Calu3 (cell line): Measurements from ENCODE around the gene HIVEP1. TPM values are rescaled to one million over a fixed set of nuclear protein-coding genes. Genes with fewer than 3 reads are reported as not detected.

Experiments
- BruUV-seq: library from RNA; stranded (reverse); fragments of 400-500 nt; replicated peaks from 2 replicates; lab custom pipeline; 2021; lab: Mats Ljungman, UMichigan
- CTCF ChIA-PET: fragments of 300-600 bp; sonication (Branson Sonifier 250); formaldehyde crosslinking; loops from one replicate; lab custom pipeline; 2022; ENCODE audit warnings: antibody characterized with exemption; lab: Charles Lee
- DNase-seq: peaks from one replicate; pipeline ENCODE4 v3.0.0; 2022
- H3K27ac Mint-ChIP-seq: one replicate; pipeline ENCODE4 v1.8.0; 2022; ENCODE audit warnings: mixed read lengths; ENCODE audit not compliant: unreplicated experiment
- H3K27me3 Mint-ChIP-seq: one replicate; pipeline ENCODE4 v1.8.0; 2022; ENCODE audit warnings: mixed read lengths; ENCODE audit not compliant: unreplicated experiment
- H3K36me3 Mint-ChIP-seq: one replicate; pipeline ENCODE4 v1.8.0; 2022; ENCODE audit warnings: mild to moderate bottlenecking, moderate library complexity, mixed read lengths; ENCODE audit not compliant: insufficient read depth, unreplicated experiment
- H3K4me1 Mint-ChIP-seq: one replicate; pipeline ENCODE4 v1.8.0; 2022; ENCODE audit warnings: mild to moderate bottlenecking, low read depth, mixed read lengths; ENCODE audit not compliant: unreplicated experiment
- H3K4me3 Mint-ChIP-seq: one replicate; pipeline ENCODE4 v1.8.0; 2022; ENCODE audit warnings: mild to moderate bottlenecking, low read depth, moderate library complexity, mixed read lengths; ENCODE audit not compliant: unreplicated experiment
- H3K9me3 Mint-ChIP-seq: one replicate; pipeline ENCODE4 v1.8.0; 2022; ENCODE audit warnings: low read depth, mixed read lengths; ENCODE audit not compliant: unreplicated experiment
- intact Hi-C: fragments of 100-400 bp; cut with micrococcal nuclease; formaldehyde crosslinking; loops from one replicate; pipeline ENCODE4 v1.10.0; 2022; ENCODE audit not compliant: unreplicated experiment
- total RNA-seq: library from RNA; stranded (reverse); gene quantifications from 2 replicates; pipeline ENCODE4 v1.2.3, GENCODE V29; 2022
- TF ChIP-seq, protein P1 (sequence below): fragments of 200-600 bp; IDR thresholded peaks from one replicate; pipeline ENCODE4 v1.8.0; 2022; ENCODE audit warnings: antibody characterized with exemption; ENCODE audit not compliant: unreplicated experiment

HIVEP1 gene
- total RNA-seq, 1 experiment from 2014 or later, result 16.1 TPM

DNA sequence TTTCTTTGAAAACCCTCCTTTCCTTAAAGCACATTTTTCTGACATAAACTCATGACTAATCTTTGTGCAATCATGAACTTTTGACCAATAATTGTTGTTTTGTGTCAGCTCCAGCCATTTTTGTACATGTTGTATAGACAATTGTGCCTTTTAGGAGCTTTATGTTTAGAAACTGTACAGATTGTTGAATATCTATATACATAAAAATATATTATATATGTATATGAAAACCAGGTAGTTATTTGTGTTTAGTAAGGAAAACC lies 152.3 kb downstream of the HIVEP1 start:
- TF ChIP-seq, protein P1, sequence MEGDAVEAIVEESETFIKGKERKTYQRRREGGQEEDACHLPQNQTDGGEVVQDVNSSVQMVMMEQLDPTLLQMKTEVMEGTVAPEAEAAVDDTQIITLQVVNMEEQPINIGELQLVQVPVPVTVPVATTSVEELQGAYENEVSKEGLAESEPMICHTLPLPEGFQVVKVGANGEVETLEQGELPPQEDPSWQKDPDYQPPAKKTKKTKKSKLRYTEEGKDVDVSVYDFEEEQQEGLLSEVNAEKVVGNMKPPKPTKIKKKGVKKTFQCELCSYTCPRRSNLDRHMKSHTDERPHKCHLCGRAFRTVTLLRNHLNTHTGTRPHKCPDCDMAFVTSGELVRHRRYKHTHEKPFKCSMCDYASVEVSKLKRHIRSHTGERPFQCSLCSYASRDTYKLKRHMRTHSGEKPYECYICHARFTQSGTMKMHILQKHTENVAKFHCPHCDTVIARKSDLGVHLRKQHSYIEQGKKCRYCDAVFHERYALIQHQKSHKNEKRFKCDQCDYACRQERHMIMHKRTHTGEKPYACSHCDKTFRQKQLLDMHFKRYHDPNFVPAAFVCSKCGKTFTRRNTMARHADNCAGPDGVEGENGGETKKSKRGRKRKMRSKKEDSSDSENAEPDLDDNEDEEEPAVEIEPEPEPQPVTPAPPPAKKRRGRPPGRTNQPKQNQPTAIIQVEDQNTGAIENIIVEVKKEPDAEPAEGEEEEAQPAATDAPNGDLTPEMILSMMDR, result no peak
- no TSS peak for BruUV-seq
- H3K9me3 Mint-ChIP-seq, result no peaks in the 10 kb centered on the region
- no peak overlapping the region for H3K27ac Mint-ChIP-seq
- intact Hi-C loops, result no loop called here
- H3K4me3 Mint-ChIP-seq, result no peak overlapping the region
- DNase-seq, result no peak
- H3K36me3 Mint-ChIP-seq, result peaks cover 6% of the 10 kb centered on the region
- H3K4me1 Mint-ChIP-seq, result no peaks in the 10 kb centered on the region
- CTCF ChIA-PET, result no interaction called here
- no peaks in the 10 kb centered on the region for H3K27me3 Mint-ChIP-seq

DNA sequence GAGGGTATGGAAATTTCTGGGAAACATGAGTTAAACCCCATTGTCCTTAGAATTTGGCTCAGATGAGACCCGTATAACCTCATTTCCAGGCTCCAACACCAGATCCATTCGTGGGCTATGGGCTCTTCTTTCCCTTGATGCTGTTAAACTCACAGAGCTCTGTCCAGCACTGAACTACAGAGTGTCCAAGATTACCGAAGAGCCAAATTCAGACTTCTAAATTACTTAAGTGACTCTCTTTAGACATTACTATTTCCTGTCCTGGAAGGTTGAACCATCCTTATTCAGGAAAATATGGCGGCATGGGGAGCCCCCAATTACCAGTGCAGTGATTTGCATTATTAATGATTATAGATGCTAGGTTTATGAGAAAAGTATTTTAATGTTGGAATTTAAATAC lies 153.2 kb downstream of the HIVEP1 start:
- no peak for DNase-seq
- no TSS peak for BruUV-seq

DNA sequence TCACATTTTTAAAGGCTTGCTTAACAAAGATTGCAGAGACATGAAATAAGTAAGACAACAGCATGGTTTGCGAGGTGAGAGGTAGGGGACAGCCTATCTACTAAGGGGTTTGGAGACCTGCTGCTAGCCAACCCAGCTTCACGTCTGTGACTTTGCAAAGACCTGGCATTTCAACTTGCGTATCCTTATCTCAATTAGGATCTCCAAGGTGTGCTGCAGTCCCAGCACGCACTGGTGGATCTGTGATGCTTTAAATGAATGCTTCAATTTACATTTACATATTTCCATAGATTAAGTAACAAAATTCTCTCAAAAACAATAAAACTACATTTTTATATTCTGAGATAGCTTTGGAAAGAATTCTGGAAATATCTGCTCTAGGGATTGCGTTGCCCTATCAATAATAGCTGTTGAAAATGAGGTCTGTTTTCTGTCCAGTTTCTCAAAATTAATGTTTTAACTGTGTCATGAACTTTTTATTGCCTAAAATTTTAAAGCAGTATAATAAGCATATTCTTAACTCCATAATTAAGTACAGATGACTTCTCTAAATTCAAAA lies 153.7 kb downstream of the HIVEP1 start:
- CTCF ChIA-PET, result no interaction called here
- Mint-ChIP-seq H3K9me3 (no peaks in the 10 kb centered on the region), H3K36me3 (peaks cover 11% of the 10 kb centered on the region), H3K27ac (no peak overlapping the region), H3K4me3 (no peak overlapping the region), H3K4me1 (no peaks in the 10 kb centered on the region), H3K27me3 (no peaks in the 10 kb centered on the region)
- TF ChIP-seq, protein P1, result no peak
- no peak for DNase-seq
- intact Hi-C loops, result no loop called here
- no TSS peak for BruUV-seq

More for the DNA sequence above, 153.2 kb downstream of the HIVEP1 start:
- Mint-ChIP-seq H3K4me1 (no peaks in the 10 kb centered on the region), H3K27me3 (no peaks in the 10 kb centered on the region), H3K4me3 (no peak overlapping the region), H3K9me3 (no peaks in the 10 kb centered on the region), H3K36me3 (peaks cover 7% of the 10 kb centered on the region), H3K27ac (no peak overlapping the region)
- intact Hi-C loops, result no loop called here
- TF ChIP-seq, protein P1, result no peak
- CTCF ChIA-PET, result no interaction called here

DNA sequence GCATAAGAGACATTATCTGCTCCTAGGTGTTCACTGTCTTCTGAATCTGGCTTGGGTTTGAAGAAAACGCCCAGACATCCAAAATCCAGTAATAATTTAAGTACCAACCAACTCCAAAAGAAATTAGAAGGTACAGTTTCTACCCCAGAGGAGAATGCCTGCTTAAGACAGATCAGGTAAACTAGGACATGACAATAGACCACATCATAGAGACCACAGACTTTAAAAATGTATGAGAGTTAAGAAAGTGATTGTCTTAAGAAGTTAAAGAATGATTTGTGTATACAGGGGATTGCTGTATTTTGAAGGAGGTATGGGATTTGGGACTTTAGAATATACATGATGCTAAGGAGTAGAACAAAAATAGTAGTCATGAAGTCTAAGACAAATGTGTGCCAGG lies 157.3 kb downstream of the HIVEP1 start:
- CTCF ChIA-PET, result no interaction called here
- Mint-ChIP-seq H3K4me3 (no peak overlapping the region), H3K27ac (no peak overlapping the region), H3K27me3 (no peaks in the 10 kb centered on the region), H3K4me1 (no peaks in the 10 kb centered on the region), H3K9me3 (no peaks in the 10 kb centered on the region), H3K36me3 (peaks cover 5% of the 10 kb centered on the region)
- DNase-seq, result no peak
- BruUV-seq, result no TSS peak
- intact Hi-C loops, result no loop called here
- TF ChIP-seq, protein P1, result no peak
